ENCODE measurements around the gene PRSS56. TPM values are rescaled to one million over a fixed set of nuclear protein-coding genes. Genes with fewer than 3 reads are reported as not detected.

PRSS56 gene
- total RNA-seq, 2 donors from 2014 or later: not detected

DNA sequence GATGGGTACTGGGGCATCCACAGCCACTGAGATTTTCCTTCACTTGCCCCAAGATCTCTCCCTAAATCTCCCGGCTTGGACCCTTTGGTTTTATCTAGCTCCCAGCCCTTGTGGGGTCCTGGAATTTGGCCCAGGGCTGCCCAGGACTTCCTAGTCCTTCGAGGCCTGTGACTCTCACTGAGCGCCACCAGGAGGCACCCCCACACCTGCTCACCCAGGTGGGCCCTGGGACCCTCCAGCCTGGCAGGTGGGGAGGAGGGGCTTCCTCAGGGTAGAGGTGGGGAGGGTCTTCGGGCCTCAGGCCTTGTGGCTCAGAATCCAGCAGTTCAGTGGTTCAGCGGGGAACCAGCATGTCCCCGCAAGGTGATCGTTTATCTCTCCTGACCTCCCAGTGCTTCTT is 11.9 kb upstream of the PRSS56 start:
- Histone ChIP-seq H3K4me3 (ENCODE audit: low read length) (no peak overlapping the region), H3K36me3 (ENCODE audit: control insufficient read depth, insufficient read depth, low read length) (no peaks in the 10 kb centered on the region), H3K9ac (ENCODE audit: extremely low read depth, low read length, poor library complexity, severe bottlenecking) (no peak overlapping the region), H3K27me3 (ENCODE audit: control insufficient read depth, insufficient read depth, low read length, poor library complexity, severe bottlenecking) (peaks cover 44% of the 10 kb centered on the region), H3K9me3 (ENCODE audit: control insufficient read depth, low read length) (no peaks in the 10 kb centered on the region), H3K27ac (ENCODE audit: low read depth, low read length) (no peak overlapping the region), H3K4me1 (ENCODE audit: control insufficient read depth, insufficient read depth, low read length) (no peaks in the 10 kb centered on the region)
- Mint-ChIP-seq H3K27ac (no peak overlapping the region), H3K4me3 (no peak overlapping the region), H3K4me1 (no peaks in the 10 kb centered on the region), H3K9me3 (no peaks in the 10 kb centered on the region), H3K36me3 (ENCODE audit: low read depth) (no peaks in the 10 kb centered on the region), H3K27me3 (ENCODE audit: insufficient read depth) (peaks cover 38% of the 10 kb centered on the region)
- 85 to 96% methylated on average over 4 to 7 of the region's 7 CpGs for WGBS, 2 experiments (ENCODE audit: insufficient coverage in 1 of 2, insufficient read length in 1 of 2)
- TF ChIP-seq, protein P1, sequence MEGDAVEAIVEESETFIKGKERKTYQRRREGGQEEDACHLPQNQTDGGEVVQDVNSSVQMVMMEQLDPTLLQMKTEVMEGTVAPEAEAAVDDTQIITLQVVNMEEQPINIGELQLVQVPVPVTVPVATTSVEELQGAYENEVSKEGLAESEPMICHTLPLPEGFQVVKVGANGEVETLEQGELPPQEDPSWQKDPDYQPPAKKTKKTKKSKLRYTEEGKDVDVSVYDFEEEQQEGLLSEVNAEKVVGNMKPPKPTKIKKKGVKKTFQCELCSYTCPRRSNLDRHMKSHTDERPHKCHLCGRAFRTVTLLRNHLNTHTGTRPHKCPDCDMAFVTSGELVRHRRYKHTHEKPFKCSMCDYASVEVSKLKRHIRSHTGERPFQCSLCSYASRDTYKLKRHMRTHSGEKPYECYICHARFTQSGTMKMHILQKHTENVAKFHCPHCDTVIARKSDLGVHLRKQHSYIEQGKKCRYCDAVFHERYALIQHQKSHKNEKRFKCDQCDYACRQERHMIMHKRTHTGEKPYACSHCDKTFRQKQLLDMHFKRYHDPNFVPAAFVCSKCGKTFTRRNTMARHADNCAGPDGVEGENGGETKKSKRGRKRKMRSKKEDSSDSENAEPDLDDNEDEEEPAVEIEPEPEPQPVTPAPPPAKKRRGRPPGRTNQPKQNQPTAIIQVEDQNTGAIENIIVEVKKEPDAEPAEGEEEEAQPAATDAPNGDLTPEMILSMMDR (conservative IDR thresholded peaks at IDR 0.05): peak; percentile 67
- peak; percentile 68 for DNase-seq

DNA sequence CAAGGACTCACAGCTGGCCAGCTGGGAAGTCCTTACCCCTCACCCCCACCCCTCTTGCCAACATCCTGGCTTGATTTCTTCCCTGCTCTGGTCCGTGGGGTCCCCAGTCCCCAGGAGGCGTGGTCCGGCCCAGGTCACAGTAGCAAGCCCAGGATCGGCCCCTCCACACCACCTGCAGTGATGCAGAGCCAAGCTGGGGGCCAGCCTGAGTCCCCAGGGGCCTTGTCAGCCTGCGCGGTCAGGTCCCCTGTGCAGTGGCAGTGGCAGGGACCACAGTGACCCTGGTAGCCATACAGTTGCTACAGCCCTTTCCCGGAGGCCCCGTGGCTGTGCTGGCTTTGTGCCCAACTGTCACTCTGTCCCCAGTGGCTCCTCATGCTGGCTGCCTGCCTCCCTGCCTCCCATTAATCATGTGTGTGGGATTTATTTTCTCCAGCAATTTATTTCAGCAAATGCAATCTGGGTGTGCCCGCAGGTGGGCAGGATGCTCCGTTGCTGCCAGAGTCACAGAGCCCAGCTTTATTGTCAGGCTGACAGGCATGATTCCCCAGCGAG is 8.8 kb upstream of the PRSS56 start:
- Histone ChIP-seq H3K9ac (ENCODE audit: extremely low read depth, low read length, poor library complexity, severe bottlenecking) (no peak overlapping the region), H3K36me3 (ENCODE audit: control insufficient read depth, insufficient read depth, low read length) (no peaks in the 10 kb centered on the region), H3K4me3 (ENCODE audit: low read length) (no peak overlapping the region), H3K9me3 (ENCODE audit: control insufficient read depth, low read length) (no peaks in the 10 kb centered on the region), H3K27me3 (ENCODE audit: control insufficient read depth, insufficient read depth, low read length, poor library complexity, severe bottlenecking) (peaks cover 13% of the 10 kb centered on the region), H3K27ac (ENCODE audit: low read depth, low read length) (no peak overlapping the region), H3K4me1 (ENCODE audit: control insufficient read depth, insufficient read depth, low read length) (no peaks in the 10 kb centered on the region)
- whole genome bisulfite sequencing, 2 experiments (ENCODE audit: insufficient coverage in 1 of 2, insufficient read length in 1 of 2): 84 to 92% methylated on average over 6 to 11 of the region's 11 CpGs
- Mint-ChIP-seq H3K36me3 (ENCODE audit: low read depth) (no peaks in the 10 kb centered on the region), H3K9me3 (no peaks in the 10 kb centered on the region), H3K4me1 (no peaks in the 10 kb centered on the region), H3K27me3 (ENCODE audit: insufficient read depth) (peaks cover 8% of the 10 kb centered on the region), H3K4me3 (no peak overlapping the region), H3K27ac (no peak overlapping the region)
- no peak for DNase-seq
- TF ChIP-seq, protein P1 (conservative IDR thresholded peaks at IDR 0.05): no peak

DNA sequence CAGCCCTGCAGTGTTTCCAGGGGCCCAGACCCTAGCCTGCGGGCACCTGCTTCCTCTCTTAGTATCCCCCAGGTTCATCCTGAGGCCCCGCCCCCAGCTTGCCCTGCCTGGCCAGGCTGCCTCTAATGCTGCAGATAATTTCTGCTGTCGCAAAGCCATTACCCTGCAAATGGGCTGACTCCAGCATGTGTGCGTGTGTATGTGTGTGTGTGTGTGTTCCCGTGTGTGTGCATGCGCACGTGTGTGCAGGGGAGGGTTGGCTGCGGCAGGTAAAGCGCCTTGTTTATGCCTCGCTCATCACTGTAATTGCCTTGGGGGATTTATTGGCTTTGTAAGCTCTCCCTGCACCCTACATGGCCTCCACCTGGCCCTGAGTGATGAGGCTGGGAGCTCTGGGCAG is 7.6 kb upstream of the PRSS56 start:
- Mint-ChIP-seq H3K27me3 (ENCODE audit: insufficient read depth) (peaks cover 4% of the 10 kb centered on the region), H3K27ac (no peak overlapping the region), H3K9me3 (no peaks in the 10 kb centered on the region), H3K36me3 (ENCODE audit: low read depth) (no peaks in the 10 kb centered on the region), H3K4me3 (no peak overlapping the region), H3K4me1 (peaks cover 3% of the 10 kb centered on the region)
- TF ChIP-seq, protein P1 (conservative IDR thresholded peaks at IDR 0.05): no peak
- Histone ChIP-seq H3K9ac (ENCODE audit: extremely low read depth, low read length, poor library complexity, severe bottlenecking) (no peak overlapping the region), H3K4me3 (ENCODE audit: low read length) (no peak overlapping the region), H3K27me3 (ENCODE audit: control insufficient read depth, insufficient read depth, low read length, poor library complexity, severe bottlenecking) (peaks cover under 1% of the 10 kb centered on the region), H3K4me1 (ENCODE audit: control insufficient read depth, insufficient read depth, low read length) (no peaks in the 10 kb centered on the region), H3K9me3 (ENCODE audit: control insufficient read depth, low read length) (no peaks in the 10 kb centered on the region), H3K27ac (ENCODE audit: low read depth, low read length) (no peak overlapping the region), H3K36me3 (ENCODE audit: control insufficient read depth, insufficient read depth, low read length) (no peaks in the 10 kb centered on the region)
- 85 to 100% methylated on average over 3 to 10 of the region's 10 CpGs for WGBS, 2 experiments (ENCODE audit: insufficient coverage in 1 of 2, insufficient read length in 1 of 2)
- DNase-seq: no peak
